Measurements from ENCODE around the gene ANLN.

- TF ChIP-seq CTCF (optimal IDR thresholded peaks at IDR 0.05 in 1 of 3, IDR thresholded peaks at IDR 0.05 in 1 of 3, conservative IDR thresholded peaks at IDR 0.05 in 1 of 3; ENCODE audit: extremely low read depth in 1 of 3, insufficient read depth in 2 of 3, low read length in 3 of 3) (no peak), EZH2 (IDR thresholded peaks at IDR 0.05; ENCODE audit: low read length) (no peak)
Measured at GRCh38 chr7:36448781-36449379, 59.2 kb downstream of the ANLN start.

Measured in keratinocyte (primary cell).